Measurements from ENCODE around the gene SIX5. TPM values are rescaled to one million over a fixed set of nuclear protein-coding genes. Genes with fewer than 3 reads are reported as not detected.

SIX5 gene
- total RNA-seq, 2 experiments from 2014 or later = 0.53 to 0.89 TPM

DNA sequence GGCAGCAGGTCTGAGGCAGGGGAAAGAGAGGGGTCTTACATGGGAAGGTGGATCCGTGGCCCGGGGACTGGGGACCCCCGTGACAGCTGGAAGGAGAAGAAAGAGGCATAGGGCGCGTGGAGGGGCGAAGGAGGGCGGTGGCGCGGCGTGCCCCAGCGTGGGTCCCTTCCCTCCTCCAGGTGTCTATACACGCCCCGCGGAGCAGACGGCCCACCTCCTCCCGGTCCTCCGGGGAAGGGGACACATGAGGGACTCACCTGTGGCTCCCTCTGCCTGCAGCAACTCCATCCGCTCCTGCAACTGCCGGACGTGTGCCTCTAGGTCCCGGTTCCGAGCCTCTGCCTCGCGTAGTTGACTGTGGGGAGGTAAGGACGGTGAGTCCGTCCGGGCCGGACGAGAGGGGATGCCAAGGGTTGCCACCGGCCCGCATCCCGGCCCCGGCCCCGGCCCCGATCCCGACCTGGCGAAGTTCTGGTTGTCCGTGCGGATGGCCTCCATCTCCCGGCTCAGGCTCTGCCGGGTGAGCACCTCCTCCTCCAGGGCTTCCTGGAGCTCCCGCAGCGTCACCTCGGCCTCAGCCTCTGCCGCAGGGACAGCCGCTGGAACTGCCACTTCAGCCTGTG lies 2.4 kb upstream of the SIX5 start:
- no peak overlapping the region for H3K27ac Mint-ChIP-seq
- H3K36me3 Mint-ChIP-seq (ENCODE audit: low read depth) = no peaks in the 10 kb centered on the region
- H3K4me3 Mint-ChIP-seq = peak overlapping the region; percentile 81
- ATAC-seq = no peak
- peaks cover 27% of the 10 kb centered on the region for H3K27me3 Mint-ChIP-seq (ENCODE audit: low read depth)
- ChIA-PET CTCF (interaction anchor here (1.0 to 9.4 kb wide), 9 partner anchors 7 to 79 kb away, joined by 3 to 238 read pairs (median 27); partner anchors contain the start of genes DMWD, QPCTL and SNRPD2), POLR2A (interaction anchor here (0.5 to 0.8 kb wide), 2 partner anchors 8 to 101 kb away, joined by 3 to 4 read pairs; no protein-coding TSS in a partner anchor)
- H3K9me3 Mint-ChIP-seq (ENCODE audit: insufficient read depth) = no peaks in the 10 kb centered on the region
- no peak for DNase-seq
- H3K4me1 Mint-ChIP-seq (ENCODE audit: low read depth) = peaks cover 23% of the 10 kb centered on the region

GRCh38 chr19:45770192-45771101 lies 1.4 kb upstream of the SIX5 start:
- Mint-ChIP-seq H3K4me1 (ENCODE audit: low read depth) (peaks cover 23% of the 10 kb centered on the region), H3K27ac (peak overlapping the region; percentile 74), H3K27me3 (ENCODE audit: low read depth) (peaks cover 29% of the 10 kb centered on the region), H3K4me3 (peak overlapping the region; percentile 81), H3K9me3 (ENCODE audit: insufficient read depth) (no peaks in the 10 kb centered on the region), H3K36me3 (ENCODE audit: low read depth) (no peaks in the 10 kb centered on the region)
- POLR2A ChIA-PET = interaction anchor here (0.5 to 1.7 kb wide), 7 partner anchors 9 to 481 kb away, joined by 3 to 8 read pairs (median 4); no protein-coding TSS in a partner anchor
- CTCF ChIA-PET = interaction anchor here (0.6 to 9.4 kb wide), 34 partner anchors 8 to 783 kb away, joined by 3 to 238 read pairs (median 7); partner anchors contain the start of genes DMWD, FOXA3, MYPOP and QPCTL
- DNase-seq = peak; percentile 91
- peak; percentile 78 for ATAC-seq

DNA sequence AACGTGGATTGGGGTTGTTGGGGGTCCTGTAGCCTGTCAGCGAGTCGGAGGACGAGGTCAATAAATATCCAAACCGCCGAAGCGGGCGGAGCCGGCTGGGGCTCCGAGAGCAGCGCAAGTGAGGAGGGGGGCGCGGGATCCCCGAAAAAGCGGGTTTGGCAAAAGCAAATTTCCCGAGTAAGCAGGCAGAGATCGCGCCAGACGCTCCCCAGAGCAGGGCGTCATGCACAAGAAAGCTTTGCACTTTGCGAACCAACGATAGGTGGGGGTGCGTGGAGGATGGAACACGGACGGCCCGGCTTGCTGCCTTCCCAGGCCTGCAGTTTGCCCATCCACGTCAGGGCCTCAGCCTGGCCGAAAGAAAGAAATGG lies 754 bp upstream of the SIX5 start:
- Mint-ChIP-seq H3K27ac (peak overlapping the region; percentile 74), H3K4me3 (peak overlapping the region; percentile 81), H3K4me1 (ENCODE audit: low read depth) (peaks cover 23% of the 10 kb centered on the region), H3K36me3 (ENCODE audit: low read depth) (no peaks in the 10 kb centered on the region), H3K27me3 (ENCODE audit: low read depth) (peaks cover 27% of the 10 kb centered on the region), H3K9me3 (ENCODE audit: insufficient read depth) (no peaks in the 10 kb centered on the region)
- DNase-seq (peak; percentile 76), ATAC-seq (peak; percentile 52)
- ChIA-PET POLR2A (interaction anchor here (0.6 to 1.7 kb wide), 7 partner anchors 15 to 482 kb away, joined by 3 to 8 read pairs (median 6); partner anchors contain the start of genes QPCTL and SNRPD2), CTCF (interaction anchor here (0.6 to 9.4 kb wide), 44 partner anchors 9 to 608 kb away, joined by 3 to 238 read pairs (median 6); partner anchors contain the start of genes CCDC61, DMWD, FBXO46 and FOXA3)

DNA sequence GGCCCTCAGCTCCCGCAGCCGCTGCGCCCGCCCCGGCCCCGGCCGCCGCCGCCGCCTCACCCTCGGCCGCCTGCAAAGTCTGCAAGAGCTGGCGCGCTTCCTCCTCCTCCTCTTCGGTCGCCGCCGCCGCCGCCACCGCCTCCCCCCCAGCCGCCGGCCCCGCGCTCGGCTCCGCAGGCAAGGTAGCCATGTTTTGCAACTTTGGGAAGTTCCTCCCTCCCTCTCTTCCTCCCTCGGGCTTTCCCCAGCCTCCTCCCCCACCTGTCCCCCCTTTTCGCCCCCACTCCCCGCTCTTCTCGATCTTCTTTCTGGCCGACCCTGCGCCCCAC lies 433 bp downstream of the SIX5 start:
- H3K4me1 Mint-ChIP-seq (ENCODE audit: low read depth) = peaks cover 23% of the 10 kb centered on the region
- DNase-seq (peak; percentile 56), ATAC-seq (no peak)
- H3K27me3 Mint-ChIP-seq (ENCODE audit: low read depth) = peaks cover 25% of the 10 kb centered on the region
- H3K36me3 Mint-ChIP-seq (ENCODE audit: low read depth) = no peaks in the 10 kb centered on the region
- H3K4me3 Mint-ChIP-seq = peak overlapping the region; percentile 81
- H3K9me3 Mint-ChIP-seq (ENCODE audit: insufficient read depth) = no peaks in the 10 kb centered on the region
- ChIA-PET CTCF (interaction anchor here (0.7 to 9.4 kb wide), 25 partner anchors 8 to 283 kb away, joined by 3 to 238 read pairs (median 7); partner anchors contain the start of genes DMWD, FOXA3, GIPR and MYPOP), POLR2A (interaction anchor here (0.6 to 1.7 kb wide), 5 partner anchors 14 to 77 kb away, joined by 3 to 8 read pairs (median 6); partner anchors contain the start of genes QPCTL and SNRPD2)
- H3K27ac Mint-ChIP-seq = peak overlapping the region; percentile 39

DNA sequence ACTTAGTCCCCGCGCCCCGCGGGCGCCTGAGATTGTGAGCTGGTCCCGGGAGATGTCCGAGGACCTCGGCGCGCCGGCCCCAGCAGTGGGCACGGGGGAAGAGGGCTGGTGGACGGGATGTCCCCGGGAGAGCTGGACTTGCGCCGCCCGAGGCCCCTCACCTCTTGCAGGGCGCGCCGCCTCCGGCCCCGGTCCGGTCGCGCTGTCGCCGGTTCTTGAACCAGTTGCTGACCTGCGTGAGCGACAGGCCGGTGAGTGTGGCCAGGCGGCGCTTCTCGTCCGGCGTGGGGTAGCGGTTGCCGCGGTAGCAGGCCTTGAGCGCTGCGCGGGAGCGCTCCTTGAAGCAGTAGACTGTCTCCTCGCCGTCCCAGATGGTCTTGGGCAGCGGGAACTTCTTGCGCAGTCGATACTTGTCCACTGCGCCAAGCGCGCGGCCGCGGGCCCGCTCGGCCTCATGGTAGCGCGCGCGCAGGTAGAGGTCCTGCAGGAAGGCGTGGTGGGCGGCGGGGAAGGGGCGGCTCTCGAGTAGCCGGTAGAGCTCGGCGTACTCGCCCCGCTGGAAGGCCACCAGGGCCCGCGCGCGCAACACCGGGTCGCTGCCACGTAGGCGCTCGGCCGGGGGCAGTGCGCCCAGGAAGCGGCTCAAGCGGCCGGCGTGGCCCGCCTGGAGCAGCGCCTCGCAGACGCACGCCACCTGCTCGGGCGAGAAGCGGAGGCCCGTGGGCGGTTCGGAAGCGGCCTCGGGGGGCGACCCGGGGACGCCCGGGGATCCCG lies 984 bp downstream of the SIX5 start:
- Mint-ChIP-seq H3K36me3 (ENCODE audit: low read depth) (no peaks in the 10 kb centered on the region), H3K4me1 (ENCODE audit: low read depth) (peaks cover 23% of the 10 kb centered on the region), H3K27me3 (ENCODE audit: low read depth) (peaks cover 25% of the 10 kb centered on the region), H3K9me3 (ENCODE audit: insufficient read depth) (no peaks in the 10 kb centered on the region), H3K4me3 (no peak overlapping the region), H3K27ac (no peak overlapping the region)
- CTCF ChIA-PET = interaction anchor here (1.0 to 9.4 kb wide), 13 partner anchors 11 to 117 kb away, joined by 3 to 238 read pairs (median 17); partner anchors contain the start of genes DMWD, FOXA3, GIPR and QPCTL
- POLR2A ChIA-PET = interaction anchor here (0.6 to 1.7 kb wide), 3 partner anchors 13 to 76 kb away, joined by 3 to 8 read pairs (median 6); partner anchors contain the start of genes QPCTL and SNRPD2
- no peak for DNase-seq
- no peak for ATAC-seq

DNA sequence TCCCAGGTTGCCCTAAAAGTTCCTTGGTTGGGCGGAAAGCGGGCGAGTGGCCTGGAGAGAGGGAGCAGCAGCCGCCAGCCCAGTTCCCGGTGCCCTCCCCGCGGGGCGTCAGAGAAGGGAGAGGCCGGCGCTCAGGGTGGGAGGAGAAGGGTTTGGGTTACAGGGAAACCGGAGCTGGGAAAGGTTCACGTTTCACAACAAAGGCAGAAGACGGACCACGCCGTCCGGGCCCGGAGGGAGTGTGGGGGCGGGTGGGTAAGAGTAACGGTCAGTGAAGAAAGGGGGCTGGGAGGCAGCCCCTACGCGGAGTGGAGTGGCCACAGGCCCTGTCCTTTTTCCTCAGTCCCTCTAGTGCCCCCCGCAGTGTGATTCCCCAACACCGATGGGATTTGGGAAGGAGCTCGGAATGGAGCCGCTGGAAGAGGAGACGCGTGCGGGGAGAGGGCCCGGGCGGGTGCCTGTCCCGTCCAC lies 1.6 kb downstream of the SIX5 start:
- H3K9me3 Mint-ChIP-seq (ENCODE audit: insufficient read depth) = no peaks in the 10 kb centered on the region
- POLR2A ChIA-PET = no interaction called here
- CTCF ChIA-PET = interaction anchor here (1.6 to 9.4 kb wide), 5 partner anchors 11 to 75 kb away, joined by 4 to 238 read pairs (median 40); partner anchors contain the start of genes DMWD, QPCTL and SNRPD2
- peak overlapping the region; percentile 25 for H3K4me3 Mint-ChIP-seq
- no peaks in the 10 kb centered on the region for H3K36me3 Mint-ChIP-seq (ENCODE audit: low read depth)
- ATAC-seq = no peak
- DNase-seq = no peak
- H3K4me1 Mint-ChIP-seq (ENCODE audit: low read depth) = peaks cover 23% of the 10 kb centered on the region
- H3K27ac Mint-ChIP-seq = no peak overlapping the region
- peaks cover 21% of the 10 kb centered on the region for H3K27me3 Mint-ChIP-seq (ENCODE audit: low read depth)

GRCh38 chr19:45766869-45767346 lies 2.1 kb downstream of the SIX5 start:
- Mint-ChIP-seq H3K9me3 (ENCODE audit: insufficient read depth) (no peaks in the 10 kb centered on the region), H3K27me3 (ENCODE audit: low read depth) (peaks cover 16% of the 10 kb centered on the region), H3K4me3 (peak overlapping the region; percentile 25), H3K4me1 (ENCODE audit: low read depth) (peaks cover 23% of the 10 kb centered on the region), H3K27ac (no peak overlapping the region), H3K36me3 (ENCODE audit: low read depth) (no peaks in the 10 kb centered on the region)
- DNase-seq (no peak), ATAC-seq (no peak)
- ChIA-PET CTCF (interaction anchor here (1.6 to 9.4 kb wide), 4 partner anchors 12 to 74 kb away, joined by 4 to 238 read pairs (median 34); partner anchors contain the start of genes QPCTL and SNRPD2), POLR2A (no interaction called here)

DNA sequence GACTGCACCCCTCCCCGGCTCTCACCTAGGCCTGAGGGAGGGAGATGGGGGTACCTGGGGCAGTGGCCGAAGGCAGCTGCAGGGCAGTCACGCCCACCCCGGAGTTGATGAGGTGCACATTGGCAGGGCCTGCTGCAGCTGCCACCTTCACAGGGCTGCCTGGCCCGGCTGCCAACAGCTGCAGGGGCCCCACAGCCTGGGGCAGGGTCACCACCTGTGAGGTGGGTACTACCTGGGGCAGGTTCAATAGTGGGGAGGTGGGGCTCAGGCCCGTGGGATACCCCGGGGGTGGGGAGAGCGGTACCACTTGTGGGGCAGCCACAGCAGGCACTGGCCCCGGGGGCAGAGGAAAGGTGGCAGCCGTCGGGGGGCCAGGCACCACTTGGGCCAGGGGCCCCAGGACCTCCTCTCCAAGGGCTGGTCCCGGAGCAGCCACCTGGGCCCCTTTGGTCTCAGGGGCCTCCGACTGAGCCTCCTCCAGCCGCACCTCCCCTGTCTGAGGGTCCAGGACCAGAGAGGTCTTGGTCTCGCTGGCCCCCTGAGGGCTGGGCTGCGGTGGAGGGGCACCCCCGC lies 2.7 kb downstream of the SIX5 start:
- CTCF ChIA-PET = interaction anchor here (9.4 kb wide), 1 partner anchor 34 kb away, joined by 238 read pairs; no protein-coding TSS in a partner anchor
- POLR2A ChIA-PET = no interaction called here
- no peaks in the 10 kb centered on the region for H3K9me3 Mint-ChIP-seq (ENCODE audit: insufficient read depth)
- H3K4me1 Mint-ChIP-seq (ENCODE audit: low read depth) = peaks cover 23% of the 10 kb centered on the region
- H3K4me3 Mint-ChIP-seq = no peak overlapping the region
- H3K36me3 Mint-ChIP-seq (ENCODE audit: low read depth) = no peaks in the 10 kb centered on the region
- ATAC-seq (no peak), DNase-seq (no peak)
- H3K27ac Mint-ChIP-seq = no peak overlapping the region
- H3K27me3 Mint-ChIP-seq (ENCODE audit: low read depth) = peaks cover 15% of the 10 kb centered on the region

DNA sequence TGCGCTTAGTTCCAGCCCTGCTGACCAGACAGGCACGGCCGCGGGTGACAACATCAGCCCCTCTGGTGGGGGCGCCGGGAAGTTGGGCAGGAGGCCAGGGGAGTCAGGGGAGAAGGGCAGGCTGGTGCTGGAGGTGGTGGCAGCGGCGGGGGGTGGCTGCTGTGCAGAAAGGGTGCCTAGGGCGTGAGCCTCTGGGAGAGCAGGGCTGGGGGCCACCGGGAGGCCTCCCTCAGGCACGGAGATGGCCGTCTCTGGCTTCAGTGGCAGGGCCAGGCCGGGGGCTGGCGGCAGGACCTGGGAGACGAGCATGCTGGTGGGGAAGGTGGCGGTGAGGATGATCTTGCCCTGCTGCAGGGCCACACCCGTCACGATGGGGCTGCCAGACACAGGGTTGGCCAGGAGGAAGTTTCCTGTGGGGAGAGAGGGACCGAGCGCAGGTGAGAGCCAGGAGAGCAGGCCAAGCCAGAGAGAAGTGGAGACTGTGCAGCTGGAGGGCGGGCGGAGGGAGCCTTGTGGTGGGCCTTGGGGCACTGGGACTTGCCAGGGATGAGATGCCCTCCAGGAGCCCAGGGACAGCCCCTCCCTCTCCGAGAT lies 3.3 kb downstream of the SIX5 start:
- Mint-ChIP-seq H3K27ac (no peak overlapping the region), H3K4me3 (no peak overlapping the region), H3K4me1 (ENCODE audit: low read depth) (peaks cover 18% of the 10 kb centered on the region), H3K36me3 (ENCODE audit: low read depth) (no peaks in the 10 kb centered on the region), H3K9me3 (ENCODE audit: insufficient read depth) (no peaks in the 10 kb centered on the region), H3K27me3 (ENCODE audit: low read depth) (peaks cover 12% of the 10 kb centered on the region)
- DNase-seq (no peak), ATAC-seq (no peak)
- CTCF ChIA-PET = interaction anchor here (1.4 kb wide), 1 partner anchor 13 kb away, joined by 3 read pairs; no protein-coding TSS in a partner anchor
- POLR2A ChIA-PET = no interaction called here

DNA sequence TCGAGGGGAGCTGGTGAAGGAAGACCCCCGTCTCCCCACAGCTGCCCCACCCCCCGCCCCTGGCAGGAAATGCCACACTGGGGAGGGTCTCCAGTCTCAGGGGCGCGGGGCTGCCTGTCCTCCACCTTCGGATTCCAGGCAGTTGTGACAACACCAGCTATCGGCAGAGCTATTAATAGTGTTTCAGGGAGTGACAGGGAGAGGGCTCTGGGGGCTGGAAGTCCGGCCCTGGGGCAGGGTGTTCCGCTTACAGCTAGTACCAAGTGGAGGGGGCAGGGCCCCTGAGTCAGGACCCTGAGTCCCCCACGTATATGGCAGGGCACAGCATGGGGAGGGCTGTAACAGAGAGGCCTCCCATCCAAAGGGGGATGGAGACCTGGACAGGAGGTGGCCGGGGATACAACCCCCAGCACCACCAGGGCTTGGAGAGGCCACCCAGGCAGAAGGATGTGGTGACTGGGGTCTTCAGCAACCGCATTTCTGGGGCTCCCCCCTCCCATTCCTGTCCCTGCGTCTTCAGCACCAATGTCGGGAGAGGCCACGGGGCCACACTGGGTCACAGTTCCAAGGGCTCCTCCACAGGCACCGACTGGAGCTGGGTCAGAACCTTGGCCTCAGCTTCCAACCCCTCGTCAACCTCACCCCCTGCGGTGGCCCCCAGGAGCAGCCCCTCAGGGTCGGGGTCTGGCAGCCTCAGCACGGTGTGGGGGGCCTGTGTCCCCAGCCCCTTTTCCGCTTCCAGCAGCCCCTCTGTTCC lies 3.9 kb downstream of the SIX5 start:
- Mint-ChIP-seq H3K4me3 (no peak overlapping the region), H3K9me3 (ENCODE audit: insufficient read depth) (no peaks in the 10 kb centered on the region), H3K36me3 (ENCODE audit: low read depth) (no peaks in the 10 kb centered on the region), H3K27me3 (ENCODE audit: low read depth) (peaks cover 10% of the 10 kb centered on the region), H3K4me1 (ENCODE audit: low read depth) (peaks cover 11% of the 10 kb centered on the region), H3K27ac (no peak overlapping the region)
- DNase-seq (no peak), ATAC-seq (no peak)
- CTCF ChIA-PET = interaction anchor here (1.4 kb wide), 1 partner anchor 14 kb away, joined by 3 read pairs; no protein-coding TSS in a partner anchor
- POLR2A ChIA-PET = no interaction called here

All from activated CD8-positive, alpha-beta T cell treated with anti-CD3 and anti-CD28 coated beads, Interleukin-2, amount 10 ng/mL, durations not matched to agents 7 days and 5 days (primary cell).